Measurements from ENCODE around the gene ZEB1.

The ZEB1 gene

DNA sequence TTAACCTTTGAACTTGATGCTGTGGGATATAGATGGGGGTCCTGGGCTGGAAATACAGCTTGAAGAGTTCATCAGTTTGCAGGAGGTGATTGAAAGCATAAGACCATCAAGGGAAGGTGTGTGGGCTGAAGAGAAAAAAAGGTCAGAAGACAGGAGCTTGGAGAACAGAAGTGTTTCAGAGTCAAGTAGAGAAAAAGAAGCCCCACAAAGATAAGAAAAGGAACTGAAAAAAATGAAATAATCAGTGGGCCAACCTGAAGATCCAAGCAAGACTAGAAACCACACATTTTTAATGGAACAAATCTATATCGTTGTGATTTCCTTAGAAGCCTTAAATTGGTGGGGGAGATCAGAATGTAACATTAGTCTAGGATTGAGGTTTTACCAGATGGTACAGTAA lies 22.5 kb downstream of the ZEB1 start:
- H3K4me3 ChIP-seq (ENCODE audit: low read depth, low read length), result no peak overlapping the region
- TF ChIP-seq, protein P1, sequence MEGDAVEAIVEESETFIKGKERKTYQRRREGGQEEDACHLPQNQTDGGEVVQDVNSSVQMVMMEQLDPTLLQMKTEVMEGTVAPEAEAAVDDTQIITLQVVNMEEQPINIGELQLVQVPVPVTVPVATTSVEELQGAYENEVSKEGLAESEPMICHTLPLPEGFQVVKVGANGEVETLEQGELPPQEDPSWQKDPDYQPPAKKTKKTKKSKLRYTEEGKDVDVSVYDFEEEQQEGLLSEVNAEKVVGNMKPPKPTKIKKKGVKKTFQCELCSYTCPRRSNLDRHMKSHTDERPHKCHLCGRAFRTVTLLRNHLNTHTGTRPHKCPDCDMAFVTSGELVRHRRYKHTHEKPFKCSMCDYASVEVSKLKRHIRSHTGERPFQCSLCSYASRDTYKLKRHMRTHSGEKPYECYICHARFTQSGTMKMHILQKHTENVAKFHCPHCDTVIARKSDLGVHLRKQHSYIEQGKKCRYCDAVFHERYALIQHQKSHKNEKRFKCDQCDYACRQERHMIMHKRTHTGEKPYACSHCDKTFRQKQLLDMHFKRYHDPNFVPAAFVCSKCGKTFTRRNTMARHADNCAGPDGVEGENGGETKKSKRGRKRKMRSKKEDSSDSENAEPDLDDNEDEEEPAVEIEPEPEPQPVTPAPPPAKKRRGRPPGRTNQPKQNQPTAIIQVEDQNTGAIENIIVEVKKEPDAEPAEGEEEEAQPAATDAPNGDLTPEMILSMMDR (IDR thresholded peaks at IDR 0.05; ENCODE audit: low read depth, low read length), result no peak
- TF ChIP-seq MYC (IDR thresholded peaks at IDR 0.05; ENCODE audit: low read depth, low read length), result no peak
- TF ChIP-seq, protein P2, sequence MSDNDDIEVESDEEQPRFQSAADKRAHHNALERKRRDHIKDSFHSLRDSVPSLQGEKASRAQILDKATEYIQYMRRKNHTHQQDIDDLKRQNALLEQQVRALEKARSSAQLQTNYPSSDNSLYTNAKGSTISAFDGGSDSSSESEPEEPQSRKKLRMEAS (IDR thresholded peaks at IDR 0.05; ENCODE audit: low read depth, low read length), result no peak
- no peak for TF ChIP-seq POLR2A (IDR thresholded peaks at IDR 0.05; ENCODE audit: extremely low read depth, insufficient read length)
- DNase-seq (ENCODE audit: low read depth), result no peak

DNA sequence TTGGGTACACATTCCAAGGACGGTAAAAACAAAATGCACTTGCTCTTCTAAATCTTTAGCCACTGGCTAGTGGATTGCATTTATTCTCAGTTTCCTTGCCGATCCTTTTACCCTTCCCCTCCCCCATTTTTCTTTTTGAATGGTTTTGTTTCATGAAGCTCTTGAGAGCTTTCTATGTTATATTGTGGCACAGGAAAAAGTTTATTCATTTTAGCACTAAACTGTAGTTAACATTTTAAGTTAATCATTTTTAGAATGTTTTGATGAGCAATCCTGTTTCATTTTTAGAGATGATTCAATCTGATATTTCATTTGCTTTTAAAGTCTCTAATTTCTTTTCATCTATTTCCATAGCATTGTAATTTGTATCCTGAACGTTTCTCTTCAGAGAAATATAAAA lies 24.0 kb downstream of the ZEB1 start:
- no peak for DNase-seq (ENCODE audit: low read depth)
- TF ChIP-seq, protein P1 (IDR thresholded peaks at IDR 0.05; ENCODE audit: low read depth, low read length), result no peak
- TF ChIP-seq, protein P2 (IDR thresholded peaks at IDR 0.05; ENCODE audit: low read depth, low read length), result no peak
- TF ChIP-seq MYC (IDR thresholded peaks at IDR 0.05; ENCODE audit: low read depth, low read length), result no peak
- no peak for TF ChIP-seq POLR2A (IDR thresholded peaks at IDR 0.05; ENCODE audit: extremely low read depth, insufficient read length)
- no peak overlapping the region for H3K4me3 ChIP-seq (ENCODE audit: low read depth, low read length)

DNA sequence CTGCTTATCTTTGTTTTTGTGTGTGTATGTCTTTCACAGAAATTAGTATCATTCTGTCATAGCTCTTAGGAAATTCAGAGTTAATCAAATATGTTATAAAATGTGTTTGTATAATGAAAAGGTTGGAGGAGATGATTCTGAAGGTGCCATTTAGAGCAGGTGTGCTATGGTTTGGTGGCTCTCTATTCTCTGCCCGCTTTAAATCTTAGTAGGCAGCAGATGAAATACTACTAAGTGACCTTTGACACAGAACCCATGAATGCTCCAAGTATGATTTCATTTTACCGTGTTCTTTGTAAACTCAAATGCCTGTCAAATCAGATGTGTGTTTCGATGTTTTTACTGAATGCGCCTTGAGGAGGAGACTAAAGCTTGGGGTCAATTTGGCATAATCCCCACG lies 24.5 kb downstream of the ZEB1 start:
- H3K4me3 ChIP-seq (ENCODE audit: low read depth, low read length), result no peak overlapping the region
- TF ChIP-seq, protein P2 (IDR thresholded peaks at IDR 0.05; ENCODE audit: low read depth, low read length), result no peak
- TF ChIP-seq, protein P1 (IDR thresholded peaks at IDR 0.05; ENCODE audit: low read depth, low read length), result no peak
- TF ChIP-seq MYC (IDR thresholded peaks at IDR 0.05; ENCODE audit: low read depth, low read length) (no peak), POLR2A (IDR thresholded peaks at IDR 0.05; ENCODE audit: extremely low read depth, insufficient read length) (no peak)
- no peak for DNase-seq (ENCODE audit: low read depth)

DNA sequence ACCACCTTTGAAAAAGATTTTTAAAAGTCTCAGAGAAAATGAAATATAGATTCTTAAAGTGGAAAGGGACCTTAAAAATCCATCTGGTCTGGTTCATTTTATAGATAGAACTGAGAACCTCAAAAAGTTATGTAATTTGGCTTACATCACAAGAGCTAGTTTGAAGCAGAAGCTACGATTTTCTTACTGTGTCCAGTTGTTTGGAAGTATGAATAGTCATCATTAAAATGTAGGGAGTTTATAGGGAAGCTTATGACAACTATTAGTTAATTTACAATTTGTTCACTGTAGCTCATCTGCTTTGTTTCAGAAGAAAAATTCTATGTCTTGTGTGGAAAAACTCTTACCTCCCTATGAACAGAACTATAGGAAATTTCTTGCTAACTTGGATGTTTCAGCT lies 26.9 kb downstream of the ZEB1 start:
- no peak for TF ChIP-seq POLR2A (IDR thresholded peaks at IDR 0.05; ENCODE audit: extremely low read depth, insufficient read length)
- TF ChIP-seq, protein P2 (IDR thresholded peaks at IDR 0.05; ENCODE audit: low read depth, low read length), result no peak
- TF ChIP-seq, protein P1 (IDR thresholded peaks at IDR 0.05; ENCODE audit: low read depth, low read length), result no peak
- no peak for TF ChIP-seq MYC (IDR thresholded peaks at IDR 0.05; ENCODE audit: low read depth, low read length)
- DNase-seq (ENCODE audit: low read depth), result peak; percentile 40

DNA sequence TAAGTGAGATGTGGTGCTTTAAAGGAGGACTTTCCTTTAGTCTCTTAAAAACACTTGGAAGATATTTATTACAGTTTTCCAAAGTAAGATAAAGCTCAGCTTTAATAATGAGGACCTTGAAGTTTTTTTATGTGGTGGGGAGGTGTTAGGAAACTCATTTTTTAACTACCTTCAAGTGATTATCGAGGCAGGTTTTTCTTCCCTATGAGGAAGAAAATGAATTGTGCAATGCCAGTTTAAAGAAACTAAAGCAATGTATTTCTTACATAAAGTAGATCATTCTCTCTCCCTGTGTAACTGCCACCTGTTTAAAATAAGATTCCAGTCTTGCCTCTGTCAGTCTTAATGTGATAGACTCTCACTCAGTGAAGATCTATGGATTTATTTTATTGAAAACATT lies 27.9 kb downstream of the ZEB1 start:
- H3K4me3 ChIP-seq (ENCODE audit: low read depth, low read length), result no peak overlapping the region
- TF ChIP-seq, protein P1 (IDR thresholded peaks at IDR 0.05; ENCODE audit: low read depth, low read length), result no peak
- TF ChIP-seq MYC (IDR thresholded peaks at IDR 0.05; ENCODE audit: low read depth, low read length) (no peak), POLR2A (IDR thresholded peaks at IDR 0.05; ENCODE audit: extremely low read depth, insufficient read length) (no peak)
- TF ChIP-seq, protein P2 (IDR thresholded peaks at IDR 0.05; ENCODE audit: low read depth, low read length), result no peak
- peak; percentile 17 for DNase-seq (ENCODE audit: low read depth)

More for the DNA sequence above, 26.9 kb downstream of the ZEB1 start:
- no peak overlapping the region for H3K4me3 ChIP-seq (ENCODE audit: low read depth, low read length)

Measured in NB4 (cell line).